Sigmoid colon (tissue), 4 donors: Measurements from ENCODE around the gene HS1BP3.

ENCODE experiments used
- CTCF ChIP-seq, 4 experiments: fragments of 450-650 bp in 3 of 4; fragments of 200-600 bp in 1 of 4; IDR thresholded peaks; one replicate each; pipeline ENCODE4 v1.5.1; 2016 to 2019; ENCODE audit warnings: antibody characterized with exemption in 4 of 4, mild to moderate bottlenecking in 3 of 4, moderate library complexity in 2 of 4
- EP300 ChIP-seq, 4 donors: sonication (generic); formaldehyde crosslinking; IDR thresholded peaks; one replicate each; pipeline ENCODE4 v1.6.1; 2017; ENCODE audit warnings: antibody characterized with exemption in 4 of 4
- POLR2AphosphoS5 ChIP-seq, 4 donors: sonication (generic); formaldehyde crosslinking; IDR thresholded peaks; one replicate each; pipeline ENCODE4 v1.6.1; 2017; ENCODE audit warnings: antibody characterized with exemption in 4 of 4

- no peak for TF ChIP-seq CTCF (IDR thresholded peaks at IDR 0.05)
- TF ChIP-seq POLR2AphosphoS5 (IDR thresholded peaks at IDR 0.05): peak in 2 of 4 donors; percentile 9 to 41
- TF ChIP-seq EP300 (IDR thresholded peaks at IDR 0.05): no peak
Measured at GRCh38 chr2:20595439-20596192, 55.3 kb downstream of the HS1BP3 start.
